Erythroblast (primary cell): ENCODE results near the gene GAL3ST2.

Experiments
- GATA1 ChIP-seq: IDR thresholded peaks from 2 replicates; pipeline ENCODE4 v1.6.1; 2011; ENCODE audit warnings: low read depth, mild to moderate bottlenecking, control low read depth, low read length, moderate library complexity
- POLR2A ChIP-seq: IDR thresholded peaks from 2 replicates; pipeline ENCODE4 v1.6.1; 2011; ENCODE audit warnings: mild to moderate bottlenecking, low read length

DNA sequence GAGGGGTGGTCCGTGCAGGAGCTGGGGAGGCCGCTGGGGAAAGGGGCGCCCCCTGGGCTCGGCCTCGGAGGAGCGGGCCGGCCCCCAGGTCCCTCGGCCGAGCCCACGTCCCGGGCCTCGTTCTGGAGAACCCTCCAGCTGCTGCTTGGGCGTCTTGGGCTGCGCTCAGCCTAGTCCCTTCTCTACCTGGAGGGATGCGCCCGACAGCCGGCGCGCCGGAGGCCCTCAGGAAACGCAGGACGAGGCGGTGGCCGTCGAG lies 42.5 kb upstream of the GAL3ST2 start:
- TF ChIP-seq POLR2A (no peak), GATA1 (no peak)
